OCI-LY1 (cell line): Measurements from ENCODE around the gene IFI27.

Experiments
- EZH2 ChIP-seq: fragments of 200-600 bp; sonication (generic), shearing (Covaris generic); IDR thresholded peaks from 2 replicates; pipeline ENCODE4 v1.8.0; 2017; ENCODE audit warnings: borderline replicate concordance, mixed run types, mild to moderate bottlenecking, antibody characterized with exemption, low read length, moderate library complexity, mixed read lengths
- TF ChIP-seq, protein P1 (sequence below): fragments of 200-600 bp; sonication (generic), shearing (Covaris generic); IDR thresholded peaks from 2 replicates; pipeline ENCODE4 v1.5.1; 2017; ENCODE audit warnings: mild to moderate bottlenecking, antibody characterized with exemption, low read length, moderate library complexity, mixed read lengths

GRCh38 chr14:94089479-94089878 is 21.1 kb upstream of the IFI27 start:
- TF ChIP-seq, protein P1, sequence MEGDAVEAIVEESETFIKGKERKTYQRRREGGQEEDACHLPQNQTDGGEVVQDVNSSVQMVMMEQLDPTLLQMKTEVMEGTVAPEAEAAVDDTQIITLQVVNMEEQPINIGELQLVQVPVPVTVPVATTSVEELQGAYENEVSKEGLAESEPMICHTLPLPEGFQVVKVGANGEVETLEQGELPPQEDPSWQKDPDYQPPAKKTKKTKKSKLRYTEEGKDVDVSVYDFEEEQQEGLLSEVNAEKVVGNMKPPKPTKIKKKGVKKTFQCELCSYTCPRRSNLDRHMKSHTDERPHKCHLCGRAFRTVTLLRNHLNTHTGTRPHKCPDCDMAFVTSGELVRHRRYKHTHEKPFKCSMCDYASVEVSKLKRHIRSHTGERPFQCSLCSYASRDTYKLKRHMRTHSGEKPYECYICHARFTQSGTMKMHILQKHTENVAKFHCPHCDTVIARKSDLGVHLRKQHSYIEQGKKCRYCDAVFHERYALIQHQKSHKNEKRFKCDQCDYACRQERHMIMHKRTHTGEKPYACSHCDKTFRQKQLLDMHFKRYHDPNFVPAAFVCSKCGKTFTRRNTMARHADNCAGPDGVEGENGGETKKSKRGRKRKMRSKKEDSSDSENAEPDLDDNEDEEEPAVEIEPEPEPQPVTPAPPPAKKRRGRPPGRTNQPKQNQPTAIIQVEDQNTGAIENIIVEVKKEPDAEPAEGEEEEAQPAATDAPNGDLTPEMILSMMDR: no peak
- no peak for TF ChIP-seq EZH2
